OCI-LY3 (cell line): ENCODE results near the gene RFK.

Source experiments
- H2AFZ ChIP-seq: fragments of 200-600, 300-600 bp; shearing (Covaris generic); 2 replicates; pipeline ENCODE4 v1.6.0; 2014; ENCODE audit warnings: antibody characterized with exemption, low read depth, low read length
- H3K27ac ChIP-seq: fragments of 200-600, 300-600 bp; sonication (generic); 2 replicates; pipeline ENCODE4 v1.5.1; 2014; ENCODE audit warnings: mild to moderate bottlenecking, low read length, moderate library complexity, mixed read lengths
- H3K27me3 ChIP-seq: fragments of 200-600, 300-600 bp; sonication (generic); 2 replicates; pipeline ENCODE4 v1.6.1; 2014; ENCODE audit warnings: low read depth, low read length, mixed read lengths
- H3K36me3 ChIP-seq: fragments of 200-600, 300-600 bp; sonication (generic); replicated peaks from 2 replicates; pipeline ENCODE3; 2014; ENCODE audit warnings: low read depth, low read length, mixed read lengths
- H3K4me1 ChIP-seq: fragments of 300-600, 200-600 bp; sonication (generic); 2 replicates; pipeline ENCODE4 v1.6.1; 2014; ENCODE audit warnings: low read length, mixed read lengths
- H3K4me2 ChIP-seq: fragments of 200-600, 300-600 bp; sonication (generic); 2 replicates; pipeline ENCODE4 v1.6.1; 2014; ENCODE audit warnings: low read length, mixed read lengths
- H3K4me3 ChIP-seq: fragments of 300-600, 200-600 bp; sonication (generic); 2 replicates; pipeline ENCODE4 v1.5.1; 2014; ENCODE audit warnings: antibody characterized with exemption, mild to moderate bottlenecking, low read length, moderate library complexity
- H3K79me2 ChIP-seq: fragments of 300-600, 200-600 bp; shearing (Covaris generic); 2 replicates; pipeline ENCODE4 v1.6.1; 2014; ENCODE audit warnings: mild to moderate bottlenecking, low read length, mixed read lengths
- H3K9ac ChIP-seq: fragments of 300-600, 200-600 bp; shearing (Covaris generic); 2 replicates; pipeline ENCODE4 v1.6.0; 2014; ENCODE audit warnings: mild to moderate bottlenecking, low read length, moderate library complexity
- H3K9me3 ChIP-seq: fragments of 200-600, 300-600 bp; shearing (Covaris generic); 2 replicates; pipeline ENCODE4 v1.6.1; 2014; ENCODE audit warnings: low read length, mixed read lengths; ENCODE audit not compliant: insufficient read depth
- H4K20me1 ChIP-seq: fragments of 200-600, 300-600 bp; sonication (generic); 2 replicates; pipeline ENCODE4 v1.6.1; 2016; ENCODE audit warnings: low read length, mixed read lengths; ENCODE audit not compliant: insufficient read depth
- EZH2phosphoT487 ChIP-seq: fragments of 200-600 bp; shearing (Covaris generic); IDR thresholded peaks from 2 replicates; pipeline ENCODE4 v1.6.1; 2018; ENCODE audit warnings: antibody characterized with exemption, mixed run types, low read depth
- TF ChIP-seq, protein P1 (sequence below): fragments of 200-600, 300-600 bp; sonication (generic); IDR thresholded peaks from 2 replicates; pipeline ENCODE4 v1.5.1; 2014; ENCODE audit warnings: antibody characterized with exemption, low read length, low read depth

RFK gene

DNA sequence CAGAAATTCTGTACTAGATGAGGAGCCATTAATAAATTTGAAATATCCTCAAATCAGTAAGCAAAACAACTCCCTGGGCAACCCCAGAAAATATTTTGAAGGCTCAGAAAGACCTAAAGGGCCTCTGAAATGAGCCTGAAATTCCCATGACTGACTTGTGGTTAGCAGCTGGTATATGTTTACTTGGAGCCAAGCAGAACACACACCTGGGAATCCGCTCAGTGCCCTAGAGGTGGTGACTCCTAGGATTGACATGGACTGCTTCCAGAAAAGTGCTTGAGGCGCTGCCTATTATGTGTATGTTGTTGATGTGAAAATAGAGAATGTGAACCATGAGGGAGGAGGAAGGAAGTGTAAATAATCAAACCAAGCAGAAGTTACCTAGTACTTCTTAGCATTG, 14.7 kb downstream of the RFK start:
- no peaks in the 10 kb centered on the region for H4K20me1 ChIP-seq
- H3K4me3 ChIP-seq, result no peak overlapping the region
- no peaks in the 10 kb centered on the region for H3K9me3 ChIP-seq
- H3K27me3 ChIP-seq, result no peaks in the 10 kb centered on the region
- no peak overlapping the region for H3K9ac ChIP-seq
- H3K36me3 ChIP-seq, result peaks cover 7% of the 10 kb centered on the region
- H3K4me1 ChIP-seq, result no peaks in the 10 kb centered on the region
- no peak overlapping the region for H2AFZ ChIP-seq
- H3K79me2 ChIP-seq, result no peaks in the 10 kb centered on the region
- H3K27ac ChIP-seq, result no peak overlapping the region
- TF ChIP-seq, protein P1, sequence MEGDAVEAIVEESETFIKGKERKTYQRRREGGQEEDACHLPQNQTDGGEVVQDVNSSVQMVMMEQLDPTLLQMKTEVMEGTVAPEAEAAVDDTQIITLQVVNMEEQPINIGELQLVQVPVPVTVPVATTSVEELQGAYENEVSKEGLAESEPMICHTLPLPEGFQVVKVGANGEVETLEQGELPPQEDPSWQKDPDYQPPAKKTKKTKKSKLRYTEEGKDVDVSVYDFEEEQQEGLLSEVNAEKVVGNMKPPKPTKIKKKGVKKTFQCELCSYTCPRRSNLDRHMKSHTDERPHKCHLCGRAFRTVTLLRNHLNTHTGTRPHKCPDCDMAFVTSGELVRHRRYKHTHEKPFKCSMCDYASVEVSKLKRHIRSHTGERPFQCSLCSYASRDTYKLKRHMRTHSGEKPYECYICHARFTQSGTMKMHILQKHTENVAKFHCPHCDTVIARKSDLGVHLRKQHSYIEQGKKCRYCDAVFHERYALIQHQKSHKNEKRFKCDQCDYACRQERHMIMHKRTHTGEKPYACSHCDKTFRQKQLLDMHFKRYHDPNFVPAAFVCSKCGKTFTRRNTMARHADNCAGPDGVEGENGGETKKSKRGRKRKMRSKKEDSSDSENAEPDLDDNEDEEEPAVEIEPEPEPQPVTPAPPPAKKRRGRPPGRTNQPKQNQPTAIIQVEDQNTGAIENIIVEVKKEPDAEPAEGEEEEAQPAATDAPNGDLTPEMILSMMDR, result no peak
- TF ChIP-seq EZH2phosphoT487, result no peak
- no peak overlapping the region for H3K4me2 ChIP-seq

DNA sequence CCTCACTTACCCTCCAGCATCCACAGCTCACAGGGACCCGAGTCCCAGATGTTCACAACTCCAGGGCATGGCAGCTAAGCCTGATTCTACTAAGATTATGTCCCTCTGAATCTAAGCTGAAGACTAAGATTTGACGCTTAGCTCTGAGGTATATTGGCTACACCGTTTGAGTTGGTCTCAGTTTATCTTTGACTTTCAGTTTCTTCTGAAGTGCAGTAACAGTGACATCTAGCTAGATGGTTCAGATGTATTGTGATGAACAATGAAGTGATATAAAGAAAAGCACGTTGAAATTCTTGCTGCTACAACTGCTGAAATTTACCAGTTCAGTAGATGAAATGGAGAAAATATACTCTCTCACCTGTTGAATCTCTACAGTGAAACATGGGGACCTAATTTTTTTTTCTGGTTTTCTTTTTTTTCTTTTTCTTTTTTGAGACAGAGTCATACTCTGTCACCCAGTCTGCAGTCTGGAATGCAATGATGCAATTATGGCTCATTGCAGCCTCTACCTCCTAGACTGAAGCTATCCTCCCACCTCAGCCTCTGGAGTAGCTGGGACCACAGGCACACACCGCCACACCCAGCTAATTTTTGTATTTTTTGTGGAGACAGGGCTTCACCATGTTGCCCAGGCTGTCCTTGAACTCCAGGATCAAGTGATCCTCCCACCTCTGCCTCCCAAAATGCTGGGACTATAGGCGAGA, 15.7 kb downstream of the RFK start:
- Histone ChIP-seq H3K79me2 (no peaks in the 10 kb centered on the region), H3K27ac (no peak overlapping the region), H3K9me3 (no peaks in the 10 kb centered on the region), H3K9ac (no peak overlapping the region), H4K20me1 (no peaks in the 10 kb centered on the region), H3K27me3 (no peaks in the 10 kb centered on the region), H3K4me1 (no peaks in the 10 kb centered on the region), H2AFZ (no peak overlapping the region), H3K4me2 (no peak overlapping the region), H3K36me3 (no peaks in the 10 kb centered on the region), H3K4me3 (no peak overlapping the region)
- TF ChIP-seq, protein P1, result no peak
- TF ChIP-seq EZH2phosphoT487, result no peak

DNA sequence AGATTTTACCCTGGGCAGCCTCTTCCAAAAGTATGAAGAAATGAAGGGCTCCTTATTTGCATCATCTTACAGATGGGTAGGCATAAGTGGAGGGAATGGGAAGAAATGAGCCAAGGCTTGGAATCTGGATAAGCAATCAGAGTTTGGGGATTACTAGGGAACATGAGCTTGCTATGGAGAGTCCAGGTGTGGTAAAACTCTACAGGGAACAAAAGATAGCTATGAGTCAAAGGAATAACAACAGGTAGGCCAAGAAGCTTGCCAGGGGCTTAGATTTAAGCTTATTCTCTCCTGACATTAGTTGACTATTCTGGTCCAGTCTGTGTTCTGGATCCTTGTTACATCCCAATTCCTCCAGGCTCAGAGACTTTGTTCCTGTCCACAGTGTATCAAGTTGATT, 16.4 kb downstream of the RFK start:
- H3K9ac ChIP-seq, result no peak overlapping the region
- H3K36me3 ChIP-seq, result no peaks in the 10 kb centered on the region
- H4K20me1 ChIP-seq, result no peaks in the 10 kb centered on the region
- H3K27me3 ChIP-seq, result no peaks in the 10 kb centered on the region
- H2AFZ ChIP-seq, result no peak overlapping the region
- no peak overlapping the region for H3K4me3 ChIP-seq
- H3K27ac ChIP-seq, result no peak overlapping the region
- H3K4me2 ChIP-seq, result no peak overlapping the region
- no peaks in the 10 kb centered on the region for H3K9me3 ChIP-seq
- TF ChIP-seq, protein P1, result no peak
- no peak for TF ChIP-seq EZH2phosphoT487
- no peaks in the 10 kb centered on the region for H3K79me2 ChIP-seq
- H3K4me1 ChIP-seq, result no peaks in the 10 kb centered on the region

DNA sequence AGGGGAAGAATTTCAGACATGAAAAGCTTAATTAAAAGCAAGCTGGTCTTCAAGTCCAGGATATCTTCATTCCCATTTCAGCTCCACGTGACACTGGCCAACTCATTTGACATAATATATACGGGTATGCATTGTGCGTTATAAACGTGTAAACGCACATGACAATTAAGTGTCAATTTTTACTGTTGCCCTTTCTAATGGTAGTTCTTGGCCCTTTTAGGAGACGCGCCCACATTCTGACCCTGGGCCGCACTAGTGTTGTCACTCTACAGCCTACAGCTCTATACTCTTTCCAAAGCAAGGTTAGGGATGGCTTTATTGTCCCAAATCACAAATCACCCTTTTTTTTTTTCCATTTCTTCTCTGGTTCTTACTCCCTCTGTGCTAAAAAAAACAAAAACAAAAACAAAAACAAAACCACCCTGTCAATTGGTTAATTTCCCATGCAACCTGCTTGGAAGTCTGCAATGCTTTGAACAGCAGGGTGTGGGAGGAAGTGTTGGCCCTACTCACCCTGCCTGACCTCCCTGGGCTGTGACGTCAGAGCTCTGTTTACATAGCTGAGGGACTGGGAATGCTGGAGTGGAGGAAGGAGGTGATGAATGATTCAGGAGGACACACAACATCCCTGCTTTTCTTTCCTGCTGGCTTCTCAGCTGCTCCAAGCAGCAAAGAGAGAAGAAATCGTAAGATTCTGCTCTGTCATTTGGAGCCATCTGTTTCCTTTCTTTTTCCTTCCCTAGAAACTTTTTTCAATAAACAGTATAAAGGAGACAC, 19.3 kb downstream of the RFK start:
- Histone ChIP-seq H3K36me3 (no peaks in the 10 kb centered on the region), H3K27me3 (no peaks in the 10 kb centered on the region), H3K9me3 (no peaks in the 10 kb centered on the region), H2AFZ (no peak overlapping the region), H3K4me3 (no peak overlapping the region), H3K27ac (no peak overlapping the region), H3K9ac (no peak overlapping the region), H3K79me2 (no peaks in the 10 kb centered on the region), H3K4me1 (no peaks in the 10 kb centered on the region), H3K4me2 (no peak overlapping the region), H4K20me1 (no peaks in the 10 kb centered on the region)
- no peak for TF ChIP-seq EZH2phosphoT487
